Ecto neural progenitor cell (in vitro differentiated cells): ENCODE results near the gene CCDC81.

Experiments used
- DNase-seq: peaks from one replicate; pipeline ENCODE4 v3.0.0-alpha.2; 2018; ENCODE audit warnings: low spot score

The CCDC81 gene

GRCh38 chr11:86440843-86441242 is 66.2 kb downstream of the CCDC81 start:
- no peak for DNase-seq

- no peak for DNase-seq
Observed at GRCh38 chr11:86442420-86442819, 67.7 kb downstream of the CCDC81 start.

- DNase-seq = no peak
Observed at GRCh38 chr11:86442827-86443226, 68.1 kb downstream of the CCDC81 start.

DNA sequence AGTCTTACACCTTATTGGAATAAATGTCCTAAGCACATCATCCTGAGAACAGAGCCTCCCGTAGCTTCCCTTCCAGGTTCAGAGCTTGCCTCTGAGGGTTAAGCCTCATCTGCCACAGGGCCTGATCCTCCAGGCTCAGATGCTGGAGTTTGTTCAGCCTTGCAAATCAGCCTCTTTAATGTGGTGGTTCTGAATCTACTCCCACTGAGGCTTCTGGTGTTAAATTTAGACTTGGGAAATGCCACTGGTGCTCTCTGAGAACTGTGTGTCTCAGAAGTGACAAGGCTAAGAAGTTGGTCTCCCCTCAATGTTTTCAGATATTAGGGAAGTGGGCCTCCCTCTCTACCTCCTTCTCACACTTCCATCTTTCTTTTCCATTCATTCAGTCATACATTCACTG is 68.7 kb downstream of the CCDC81 start:
- DNase-seq = no peak

- DNase-seq = no peak
Observed at GRCh38 chr11:86444981-86445380, 70.3 kb downstream of the CCDC81 start.

DNA sequence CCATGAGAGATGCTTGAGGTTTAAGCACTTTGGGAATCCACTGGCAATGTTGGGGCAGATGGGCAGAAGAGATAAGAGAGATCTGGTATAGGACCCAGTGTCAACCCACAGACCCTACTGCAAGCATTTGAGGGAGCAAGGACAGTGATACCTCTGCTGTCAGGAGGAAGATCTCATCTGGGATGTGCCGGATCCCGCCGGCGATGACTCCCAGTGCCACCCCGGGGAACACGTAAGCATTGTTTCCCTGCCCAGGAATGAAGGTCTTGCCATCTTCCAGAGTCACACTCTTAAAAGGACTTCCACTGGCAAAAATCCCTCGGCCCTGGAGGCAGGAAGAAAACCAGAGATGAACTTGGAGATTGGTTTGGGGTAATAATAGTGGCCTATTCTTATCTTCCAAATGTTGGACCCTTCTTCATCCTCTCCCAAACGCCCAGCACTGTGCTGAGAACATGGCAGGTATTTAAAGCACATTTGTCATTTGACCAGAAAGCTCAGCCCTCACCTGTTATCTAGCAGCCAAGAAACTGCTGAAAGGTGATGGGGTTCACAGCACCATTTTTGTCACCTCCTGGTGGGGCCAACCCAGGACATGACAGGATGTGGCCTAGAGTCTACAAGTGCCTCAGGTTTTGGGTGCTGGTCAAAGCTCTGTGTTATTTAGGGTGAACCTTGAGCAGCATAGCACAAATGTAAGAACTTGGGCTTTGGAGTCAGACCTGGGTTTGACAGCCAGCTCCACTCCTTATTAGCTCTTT is 71.7 kb downstream of the CCDC81 start:
- no peak for DNase-seq

DNA sequence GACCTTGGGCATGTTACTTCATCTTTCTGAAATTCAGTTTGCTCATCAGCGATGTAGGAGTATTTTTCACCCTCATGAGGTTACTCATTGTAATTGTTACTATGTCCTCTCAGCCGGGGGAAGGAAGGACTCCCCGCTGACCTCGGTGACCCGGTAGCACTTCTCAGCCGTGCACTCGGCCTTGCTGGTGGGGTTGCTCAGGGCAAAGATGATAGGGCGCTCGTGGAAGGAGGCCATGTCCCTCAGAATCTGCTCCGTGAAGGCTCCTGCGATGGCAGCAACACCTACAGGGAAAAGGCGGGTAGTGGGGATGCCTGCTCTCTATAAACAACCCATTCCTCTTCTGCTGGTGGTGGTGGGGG is 72.2 kb downstream of the CCDC81 start:
- no peak for DNase-seq

DNA sequence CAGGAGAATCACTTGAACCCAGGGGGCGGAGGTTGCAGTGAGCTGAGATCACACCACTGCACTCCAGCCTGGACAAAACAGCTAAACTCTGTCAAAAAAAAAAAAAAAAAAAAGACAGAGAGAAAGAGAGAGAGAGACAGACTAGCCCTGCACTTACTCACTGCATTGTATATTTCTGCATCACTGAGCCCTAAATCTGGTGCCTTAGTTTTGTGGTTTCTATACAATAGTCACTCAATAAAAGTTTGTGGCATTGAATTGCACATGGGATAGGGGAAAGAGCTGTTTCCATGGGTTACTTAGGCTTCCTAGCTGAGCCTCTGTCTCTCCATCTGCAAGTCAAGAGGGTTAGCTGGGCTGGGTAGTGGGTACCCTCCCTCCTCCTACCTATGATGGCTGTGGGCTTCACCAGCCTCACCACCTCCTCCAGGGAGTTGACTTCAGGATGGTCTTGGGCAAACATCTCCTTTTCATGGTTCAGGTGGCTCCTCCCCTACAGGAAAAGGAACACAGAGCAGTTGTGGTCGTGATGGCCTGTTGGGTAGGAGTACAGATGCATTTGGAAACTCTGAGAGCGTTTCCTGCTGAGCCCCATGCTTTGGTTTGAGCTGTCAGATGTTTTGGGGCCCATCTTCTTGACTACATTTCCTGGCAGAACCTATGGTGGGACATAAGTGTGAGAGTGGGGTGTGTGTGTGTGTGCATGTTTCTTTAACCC is 73.2 kb downstream of the CCDC81 start:
- DNase-seq = no peak

- no peak for DNase-seq
Observed at GRCh38 chr11:86449993-86450629, 75.4 kb downstream of the CCDC81 start.

DNA sequence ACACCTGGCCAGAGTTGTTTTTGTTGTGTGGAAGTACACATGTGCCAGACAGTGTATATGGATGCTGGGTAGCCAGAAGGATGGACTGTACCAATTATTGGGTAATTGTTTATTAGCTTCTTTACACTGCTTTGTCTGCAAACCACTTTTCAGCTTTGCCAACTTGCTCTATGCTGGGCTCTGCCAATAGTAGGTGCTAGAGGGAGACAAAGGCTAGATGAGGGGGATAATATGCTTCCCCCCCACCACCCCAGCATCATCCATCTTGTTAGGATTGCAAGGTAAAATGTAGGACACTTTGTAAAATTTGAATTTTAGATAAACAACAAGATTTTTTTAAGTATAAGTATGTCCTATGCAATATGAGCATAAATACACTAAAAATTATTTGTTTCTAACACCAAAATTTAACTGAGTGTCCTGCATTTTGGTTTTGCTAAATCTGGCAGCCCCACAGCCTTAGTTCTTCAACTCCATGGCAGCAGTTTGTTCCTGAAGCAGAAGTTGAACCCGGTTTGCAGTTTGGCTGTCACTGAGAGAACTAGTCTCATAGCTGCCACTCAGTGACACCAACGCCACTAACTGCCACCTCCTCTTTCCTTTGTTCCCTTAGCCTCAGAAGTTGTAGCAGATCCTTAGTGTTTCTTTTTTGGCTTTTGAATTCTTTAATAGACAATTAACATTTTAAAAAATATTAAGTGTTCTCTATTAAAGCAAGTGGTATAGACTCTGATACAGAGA is 78.8 kb downstream of the CCDC81 start:
- no peak for DNase-seq

DNA sequence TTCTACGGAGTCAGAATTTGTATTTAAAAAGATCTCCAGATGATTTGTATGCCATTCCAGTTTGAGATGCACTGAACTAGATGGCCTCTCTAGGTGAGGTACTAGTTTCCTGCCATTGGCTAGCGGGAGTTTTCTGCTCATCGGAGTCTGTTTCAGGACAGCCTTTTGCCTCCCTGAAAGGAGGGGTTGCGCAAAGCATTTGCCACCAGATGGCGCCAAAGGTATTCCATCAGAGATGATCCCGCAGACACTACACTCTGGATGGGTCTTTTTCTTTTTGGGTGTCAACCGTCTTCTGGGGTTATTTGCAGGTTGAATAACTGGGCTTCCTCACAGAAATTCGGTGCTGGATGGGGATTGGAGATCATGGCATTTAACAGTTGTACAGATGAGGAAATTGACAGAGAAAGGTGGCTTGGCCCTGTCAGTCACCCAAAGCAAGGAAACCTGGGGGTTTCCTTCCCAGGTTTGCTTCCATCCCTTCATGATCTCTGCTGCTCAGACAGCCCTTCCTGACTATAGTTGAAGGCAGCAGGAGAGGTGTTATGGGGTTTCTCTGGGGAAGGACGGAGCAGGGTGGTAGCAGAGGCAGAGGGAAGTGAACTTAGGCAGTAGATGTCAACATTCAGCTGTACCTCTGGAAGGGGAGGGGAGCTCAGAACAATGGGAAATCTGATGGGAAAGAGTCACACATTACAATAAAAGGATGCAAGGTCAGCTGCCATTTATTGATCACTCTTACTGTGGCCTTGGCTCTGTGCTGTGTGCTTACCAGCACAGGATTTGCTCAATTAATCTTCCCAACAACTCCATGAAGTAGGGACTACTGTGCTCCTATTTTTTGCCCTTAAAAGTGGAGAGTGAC is 81.6 kb downstream of the CCDC81 start:
- DNase-seq = peak; percentile 89

- DNase-seq = no peak
Observed at GRCh38 chr11:86458294-86459001, 83.8 kb downstream of the CCDC81 start.

GRCh38 chr11:86459002-86459385 is 84.3 kb downstream of the CCDC81 start:
- DNase-seq = peak; percentile 14

DNA sequence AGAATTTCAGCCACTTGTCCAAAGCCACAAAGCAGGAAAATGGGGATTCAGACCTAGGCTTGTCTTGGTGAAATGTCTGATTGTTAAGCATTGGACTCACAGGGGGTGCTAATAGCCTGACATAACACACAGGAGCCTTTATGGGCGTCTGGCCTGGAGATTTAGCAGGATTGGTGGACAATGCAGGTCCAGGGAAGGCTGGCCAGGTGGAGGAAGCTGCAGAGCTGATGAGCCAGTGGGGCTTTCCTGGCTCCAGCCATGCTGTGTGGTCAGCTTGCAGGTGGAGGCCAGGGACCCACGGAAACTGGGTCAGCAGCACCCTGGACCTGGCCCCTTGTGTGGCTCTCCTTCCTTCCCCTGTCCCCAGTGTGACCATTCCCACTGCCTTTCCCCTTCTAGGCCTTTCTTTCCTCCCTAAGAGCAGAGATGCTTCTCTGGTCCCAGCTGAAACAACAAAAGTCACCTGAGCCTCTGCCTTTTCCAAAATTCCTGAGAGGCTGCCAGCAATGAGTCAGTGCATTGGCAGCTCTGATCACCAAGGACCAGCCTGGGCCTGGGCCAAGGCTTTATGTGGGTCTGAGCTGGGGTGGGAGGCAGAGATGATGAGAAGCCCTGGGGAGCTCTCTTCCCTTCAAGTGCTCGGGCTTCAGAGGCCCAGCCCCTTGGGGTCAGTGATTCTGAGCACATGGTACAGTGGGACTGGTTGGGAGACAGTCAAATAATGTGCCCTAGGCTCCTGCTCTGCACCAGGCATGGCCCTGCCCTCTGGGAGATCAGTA is 85.2 kb downstream of the CCDC81 start:
- no peak for DNase-seq

DNA sequence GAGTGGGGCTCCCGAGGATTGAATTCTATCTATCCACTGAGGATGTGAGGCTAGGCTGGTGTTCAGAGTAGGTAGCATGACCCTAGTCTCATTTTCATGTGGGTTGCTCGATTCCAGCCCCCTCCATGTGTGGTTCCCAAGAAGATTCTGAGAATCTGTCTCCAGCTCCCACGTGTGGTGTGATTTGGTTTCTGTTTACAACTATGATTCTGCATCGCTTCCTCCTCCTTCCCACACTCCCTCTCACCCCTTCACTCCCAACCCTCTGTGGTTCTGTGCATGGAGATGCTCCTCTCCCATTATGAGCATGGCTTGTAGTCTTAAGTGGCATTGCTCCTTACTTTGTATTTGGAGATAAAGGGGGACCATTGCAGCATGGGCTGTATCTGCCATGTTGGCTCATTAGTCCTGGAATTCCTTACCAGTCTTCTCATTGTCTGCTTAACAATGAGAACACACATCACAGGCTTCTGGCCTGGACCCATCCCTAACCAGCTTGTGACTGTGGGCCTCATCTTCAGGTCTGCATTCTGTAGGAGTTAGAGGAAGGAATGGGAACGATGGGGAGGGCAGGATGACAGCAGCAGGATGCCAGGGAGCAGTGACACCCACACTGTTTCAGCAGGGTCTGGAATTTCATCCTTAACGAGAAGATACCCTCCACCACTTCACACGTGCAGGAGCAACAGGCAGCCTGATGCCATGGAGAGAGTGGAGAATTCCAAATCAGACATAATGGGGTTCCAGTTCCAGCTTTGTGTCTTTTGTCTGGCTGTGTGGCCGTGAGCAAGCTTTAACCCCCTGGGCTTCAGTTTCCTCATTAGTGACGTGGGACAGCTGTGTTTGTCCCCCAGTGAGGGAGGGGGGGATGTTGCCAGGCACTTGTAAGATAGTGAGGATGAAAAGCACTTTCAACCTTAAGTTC is 86.0 kb downstream of the CCDC81 start:
- no peak for DNase-seq

DNA sequence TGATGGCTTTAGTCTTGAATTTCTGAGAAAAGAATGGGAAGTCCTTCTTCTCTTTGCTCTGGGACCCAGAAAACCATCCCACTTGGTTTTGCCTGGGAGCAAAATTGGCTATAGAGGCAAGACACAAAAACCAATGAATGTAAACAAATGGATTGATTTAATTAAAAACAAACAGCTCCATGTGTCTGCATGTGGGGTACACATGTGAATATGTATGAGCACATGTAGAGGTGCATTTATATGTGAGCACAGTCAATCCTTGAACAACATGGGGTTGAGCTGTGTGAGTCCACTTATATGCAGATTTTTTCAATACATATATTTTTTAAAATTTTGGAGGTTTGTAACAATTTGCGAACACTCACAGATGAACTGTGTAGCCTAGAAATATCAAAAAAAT is 87.2 kb downstream of the CCDC81 start:
- DNase-seq = no peak

DNA sequence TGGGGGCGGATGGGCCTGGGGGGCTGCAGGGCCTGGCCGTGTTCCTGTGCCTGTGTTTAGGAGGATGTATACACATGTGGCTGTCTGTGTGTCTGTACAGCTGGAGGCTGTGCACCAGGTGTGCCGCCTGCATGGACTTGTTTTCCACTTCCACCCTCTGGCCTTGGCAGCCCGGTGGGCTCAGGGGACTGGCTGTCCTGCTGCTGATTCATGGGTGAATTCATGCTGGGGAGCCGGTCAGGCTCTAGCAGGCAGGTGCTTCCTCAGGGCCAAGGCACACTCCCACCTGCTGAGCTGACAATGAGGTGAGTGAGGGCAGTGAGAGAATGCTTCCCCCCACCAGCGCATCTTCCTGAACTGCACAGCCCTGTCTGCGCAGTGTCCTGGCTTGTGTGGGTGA is 88.4 kb downstream of the CCDC81 start:
- DNase-seq = no peak

- no peak for DNase-seq
Observed at GRCh38 chr11:86463955-86464354, 89.3 kb downstream of the CCDC81 start.
